Trophoblast cell (in vitro differentiated cells and primary cell): ENCODE results near the gene CPEB3.
"Not testable (repeated sequence)": the region's sequence is repeated elsewhere in the genome, so short reads cannot be mapped to it uniquely, and the experiment has no call there.

Experiments
- DNase-seq, 2 donors: peaks; one replicate each; pipeline ENCODE4 v3.0.0-alpha.2; 2016
- H2AFZ ChIP-seq: 2 replicates; pipeline ENCODE4 v1.6.1; 2013; ENCODE audit warnings: low read length, moderate library complexity, mild to moderate bottlenecking; ENCODE audit not compliant: insufficient read depth, poor library complexity
- H2AK5ac ChIP-seq: 2 replicates; pipeline ENCODE4 v1.6.1; 2013; ENCODE audit warnings: mild to moderate bottlenecking, low read length
- H2BK120ac ChIP-seq: 2 replicates; pipeline ENCODE4 v1.6.1; 2013; ENCODE audit warnings: low read length, mild to moderate bottlenecking, moderate library complexity; ENCODE audit not compliant: insufficient read depth, poor library complexity
- H2BK12ac ChIP-seq: 2 replicates; pipeline ENCODE4 v1.6.1; 2013; ENCODE audit warnings: mild to moderate bottlenecking, low read length, moderate library complexity
- H2BK5ac ChIP-seq: 2 replicates; pipeline ENCODE4 v1.6.1; 2013; ENCODE audit warnings: low read length, low read depth, moderate library complexity, mild to moderate bottlenecking; ENCODE audit not compliant: poor library complexity
- H3K14ac ChIP-seq: 2 replicates; pipeline ENCODE4 v1.6.1; 2013; ENCODE audit warnings: mild to moderate bottlenecking, low read length
- H3K18ac ChIP-seq: 2 replicates; pipeline ENCODE4 v1.6.1; 2013; ENCODE audit warnings: mild to moderate bottlenecking, low read length
- H3K23ac ChIP-seq: 2 replicates; pipeline ENCODE4 v1.6.1; 2013; ENCODE audit warnings: low read length
- H3K27ac ChIP-seq: 2 replicates; pipeline ENCODE4 v1.5.1; 2013; ENCODE audit warnings: low read depth, mild to moderate bottlenecking, inconsistent platforms, low read length, moderate library complexity
- H3K27me3 ChIP-seq: 2 replicates; pipeline ENCODE4 v1.6.1; 2013; ENCODE audit warnings: inconsistent platforms, mild to moderate bottlenecking, low read length, moderate library complexity; ENCODE audit not compliant: insufficient read depth
- H3K36me3 ChIP-seq, 2 experiments: 1 replicate in 1 of 2; 2 replicates in 1 of 2; pipeline ENCODE4 v1.6.1; 2013; ENCODE audit warnings: low read length in 2 of 2, mild to moderate bottlenecking in 2 of 2, moderate library complexity in 1 of 2; ENCODE audit not compliant: insufficient read depth in 2 of 2, control insufficient read depth in 1 of 2
- H3K4ac ChIP-seq: 2 replicates; pipeline ENCODE4 v1.6.1; 2013; ENCODE audit warnings: low read depth, mild to moderate bottlenecking, low read length, moderate library complexity
- H3K4me1 ChIP-seq, 2 experiments: 1 replicate in 1 of 2; 2 replicates in 1 of 2; pipeline ENCODE4 v1.6.1; 2013; ENCODE audit warnings: low read length in 2 of 2, mild to moderate bottlenecking in 2 of 2, moderate library complexity in 1 of 2; ENCODE audit not compliant: insufficient read depth in 2 of 2, control insufficient read depth in 1 of 2
- H3K4me2 ChIP-seq: 2 replicates; pipeline ENCODE4 v1.6.1; 2013; ENCODE audit warnings: inconsistent platforms, mild to moderate bottlenecking, low read length, moderate library complexity
- H3K4me3 ChIP-seq: 2 replicates; pipeline ENCODE4 v1.5.1; 2013; ENCODE audit warnings: mild to moderate bottlenecking, low read depth, low read length, inconsistent platforms
- H3K79me1 ChIP-seq: one replicate; pipeline ENCODE4 v1.6.1; 2013; ENCODE audit warnings: low read length
- H3K79me2 ChIP-seq: 2 replicates; pipeline ENCODE4 v1.6.1; 2013; ENCODE audit warnings: low read length, mild to moderate bottlenecking; ENCODE audit not compliant: control insufficient read depth, insufficient read depth, poor library complexity
- H3K9ac ChIP-seq: 2 replicates; pipeline ENCODE4 v1.6.1; 2013; ENCODE audit warnings: mild to moderate bottlenecking, low read length
- H3K9me3 ChIP-seq: 2 replicates; pipeline ENCODE4 v1.6.1; 2013; ENCODE audit warnings: low read depth, mild to moderate bottlenecking, control low read depth, inconsistent platforms, low read length; ENCODE audit not compliant: insufficient read depth
- H4K12ac ChIP-seq: 2 replicates; pipeline ENCODE4 v1.6.1; 2013; ENCODE audit warnings: low read depth, mild to moderate bottlenecking, low read length, moderate library complexity
- H4K8ac ChIP-seq: 2 replicates; pipeline ENCODE4 v1.6.1; 2013; ENCODE audit warnings: low read depth, mild to moderate bottlenecking, low read length, moderate library complexity
- H4K91ac ChIP-seq: one replicate; pipeline ENCODE4 v1.6.1; 2013; ENCODE audit warnings: low read depth, mild to moderate bottlenecking, low read length, moderate library complexity
- WGBS: extraction: QIAGEN DNeasy Blood & Tissue Kit; methylation state at CpG from one replicate; pipeline ENCODE4 v1.1.7; 2013; ENCODE audit warnings: missing lambda C conversion rate; ENCODE audit not compliant: insufficient read length, insufficient coverage; ENCODE audit errors: extremely low coverage; 5-methylcytosine and 5-hydroxymethylcytosine counted together

Gene CPEB3

DNA sequence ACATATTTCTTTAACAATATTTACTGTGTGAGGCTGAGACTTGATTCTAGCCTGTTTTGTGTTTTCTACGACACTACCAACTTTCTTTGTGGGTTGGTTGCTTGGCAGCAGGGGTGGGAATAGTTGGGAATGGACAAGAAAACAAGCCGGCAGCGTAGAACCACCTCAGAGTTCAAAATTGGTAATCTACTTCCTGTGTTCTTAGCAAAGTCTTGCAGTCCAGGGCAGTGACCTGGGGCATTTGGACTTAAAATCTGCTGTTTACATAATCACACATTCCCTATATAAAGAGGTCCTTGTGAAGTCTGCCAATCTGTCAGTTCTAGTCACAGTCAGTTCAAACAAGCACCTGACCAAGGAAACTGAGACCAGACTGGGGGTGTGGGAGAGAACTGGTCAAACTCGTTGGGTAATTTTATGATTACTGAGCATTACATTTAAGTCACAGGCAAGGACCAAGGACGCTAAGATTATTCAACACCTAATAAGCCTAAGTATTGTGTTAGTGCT, 167.9 kb downstream of the CPEB3 start:
- no peak overlapping the region for H3K4me3 ChIP-seq
- H3K9ac ChIP-seq: no peak overlapping the region
- H3K79me2 ChIP-seq: no peaks in the 10 kb centered on the region
- no peak overlapping the region for H3K14ac ChIP-seq
- no peak overlapping the region for H2BK12ac ChIP-seq
- WGBS: no CpG with 5 or more reads among the region's 5 CpGs
- H3K27me3 ChIP-seq: no peaks in the 10 kb centered on the region
- H3K36me3 ChIP-seq: no peaks in the 10 kb centered on the region
- H4K91ac ChIP-seq: no peak overlapping the region
- H3K4me1 ChIP-seq: peaks cover 0 to 3% of the 10 kb centered on the region in 2 experiments
- no peak overlapping the region for H3K27ac ChIP-seq
- no peak overlapping the region for H3K4ac ChIP-seq
- no peak overlapping the region for H3K18ac ChIP-seq
- H2BK5ac ChIP-seq: no peak overlapping the region
- H3K4me2 ChIP-seq: no peak overlapping the region
- no peak for DNase-seq
- no peak overlapping the region for H4K8ac ChIP-seq
- no peak overlapping the region for H3K23ac ChIP-seq
- no peaks in the 10 kb centered on the region for H3K79me1 ChIP-seq
- no peak overlapping the region for H4K12ac ChIP-seq
- no peak overlapping the region for H2AK5ac ChIP-seq
- H3K9me3 ChIP-seq: no peaks in the 10 kb centered on the region
- H2BK120ac ChIP-seq: no peak overlapping the region
- no peak overlapping the region for H2AFZ ChIP-seq

DNA sequence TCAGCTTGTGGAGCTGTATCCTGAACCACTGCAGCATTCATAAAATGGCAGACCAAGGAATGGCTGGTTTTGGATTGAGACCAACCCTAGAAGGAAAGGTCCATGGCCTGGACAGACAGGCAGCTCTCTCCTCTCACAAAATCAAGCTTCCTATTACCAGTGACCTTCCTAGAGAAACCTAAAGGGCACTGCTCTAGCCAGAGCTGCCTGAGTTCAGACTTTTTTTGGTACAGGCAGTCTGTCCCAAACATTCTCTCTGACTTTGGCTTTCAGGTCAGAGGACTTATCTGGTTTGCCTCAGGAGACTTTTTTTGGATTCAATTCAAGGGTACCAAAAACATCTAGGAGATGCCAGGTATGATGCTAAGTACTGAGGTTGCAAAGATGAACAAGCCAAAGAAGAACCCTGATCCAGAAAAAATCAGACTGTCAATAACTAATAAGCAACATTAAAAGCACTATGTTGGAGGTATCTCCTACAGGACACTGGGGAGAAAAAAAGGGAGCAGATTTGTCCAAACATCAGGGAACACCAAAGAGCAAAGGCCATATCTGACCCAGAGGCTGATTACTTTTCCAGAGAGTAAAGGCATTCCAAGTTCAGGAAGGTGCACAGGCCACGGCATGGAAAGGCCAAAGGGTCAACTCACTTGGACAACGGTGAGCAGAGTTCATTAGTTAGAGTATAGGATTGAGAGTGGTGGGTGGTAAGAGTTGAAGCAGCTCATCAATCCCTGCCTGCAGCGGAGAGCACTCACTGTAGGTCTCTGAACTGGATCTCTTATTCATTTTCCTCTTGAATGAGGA, 169.0 kb downstream of the CPEB3 start:
- H3K23ac ChIP-seq: no peak overlapping the region
- WGBS: no CpG with 5 or more reads among the region's 3 CpGs
- no peak overlapping the region for H3K18ac ChIP-seq
- H2AK5ac ChIP-seq: no peak overlapping the region
- no peak overlapping the region for H3K4me2 ChIP-seq
- no peak overlapping the region for H2AFZ ChIP-seq
- H4K8ac ChIP-seq: no peak overlapping the region
- H3K4me1 ChIP-seq: peaks cover 0 to 3% of the 10 kb centered on the region in 2 experiments
- no peaks in the 10 kb centered on the region for H3K79me2 ChIP-seq
- H3K79me1 ChIP-seq: no peaks in the 10 kb centered on the region
- no peak overlapping the region for H3K9ac ChIP-seq
- no peak overlapping the region for H2BK120ac ChIP-seq
- H2BK12ac ChIP-seq: no peak overlapping the region
- no peak overlapping the region for H4K91ac ChIP-seq
- no peaks in the 10 kb centered on the region for H3K9me3 ChIP-seq
- no peak for DNase-seq
- no peaks in the 10 kb centered on the region for H3K36me3 ChIP-seq
- H3K4ac ChIP-seq: no peak overlapping the region
- H3K27me3 ChIP-seq: no peaks in the 10 kb centered on the region
- no peak overlapping the region for H4K12ac ChIP-seq
- no peak overlapping the region for H3K27ac ChIP-seq
- no peak overlapping the region for H3K14ac ChIP-seq
- H2BK5ac ChIP-seq: no peak overlapping the region
- H3K4me3 ChIP-seq: no peak overlapping the region

DNA sequence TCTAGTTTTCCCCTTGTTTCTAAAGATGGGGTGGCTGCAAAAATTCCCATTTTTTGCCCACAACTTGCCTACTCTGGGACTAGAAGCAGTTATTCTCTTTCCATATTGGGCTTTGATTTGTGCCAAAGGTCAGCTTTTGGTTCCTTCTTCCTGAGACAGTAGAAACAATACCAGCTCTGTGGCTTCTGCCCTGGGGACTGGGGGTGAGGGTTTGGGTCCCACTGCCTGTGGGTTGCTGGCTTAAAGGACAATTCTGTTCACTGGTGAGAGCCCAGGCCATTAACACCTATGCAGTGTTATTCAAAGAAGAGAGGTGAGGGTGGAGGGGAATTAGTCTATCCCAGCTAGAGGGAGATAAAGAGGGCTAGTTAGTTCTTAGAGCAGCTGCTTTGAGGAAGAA, 171.5 kb downstream of the CPEB3 start:
- H3K27me3 ChIP-seq: no peaks in the 10 kb centered on the region

DNA sequence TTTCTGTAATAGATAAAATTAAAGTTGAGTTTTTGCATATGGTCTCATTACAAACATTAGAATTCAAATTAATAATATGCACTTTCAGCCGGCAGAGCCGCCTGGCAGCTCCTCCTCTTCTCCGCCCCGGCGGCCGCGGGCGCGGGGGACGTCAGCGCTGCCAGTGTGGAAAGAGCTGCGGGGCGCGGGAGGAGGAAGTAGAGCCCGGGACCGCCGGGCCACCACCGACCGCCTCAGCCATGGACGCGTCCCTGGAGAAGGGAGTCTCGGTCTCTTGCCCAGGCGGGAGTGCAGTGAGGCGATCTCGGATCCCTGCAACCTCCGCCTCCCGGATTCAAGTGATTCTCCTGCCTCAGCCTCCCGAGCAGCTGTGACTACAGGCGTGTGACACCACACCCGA, 176.0 kb downstream of the CPEB3 start:
- not testable (repeated sequence) for H3K4me1 ChIP-seq, H3K14ac ChIP-seq, H4K8ac ChIP-seq, H3K9ac ChIP-seq, H3K27me3 ChIP-seq, H2BK12ac ChIP-seq, H3K23ac ChIP-seq, H3K4me2 ChIP-seq, H3K79me1 ChIP-seq, H3K18ac ChIP-seq, H2BK5ac ChIP-seq, H2AFZ ChIP-seq, H2AK5ac ChIP-seq, H3K4me3 ChIP-seq, H3K4ac ChIP-seq, H3K9me3 ChIP-seq, H2BK120ac ChIP-seq, H4K12ac ChIP-seq, H3K27ac ChIP-seq, H3K36me3 ChIP-seq, H3K79me2 ChIP-seq, H4K91ac ChIP-seq
- DNase-seq: peak in 1 of 2 donors; percentile 16
- no CpG with 5 or more reads among the region's 30 CpGs for WGBS

More for the DNA sequence above, 171.5 kb downstream of the CPEB3 start:
- no peak overlapping the region for H3K18ac ChIP-seq
- no peak overlapping the region for H2AFZ ChIP-seq
- H3K4me3 ChIP-seq: no peak overlapping the region
- H2BK5ac ChIP-seq: no peak overlapping the region
- no peak overlapping the region for H3K23ac ChIP-seq
- H4K8ac ChIP-seq: no peak overlapping the region
- H4K12ac ChIP-seq: no peak overlapping the region
- H3K4ac ChIP-seq: no peak overlapping the region
- no peaks in the 10 kb centered on the region for H3K36me3 ChIP-seq
- H3K14ac ChIP-seq: no peak overlapping the region
- no peaks in the 10 kb centered on the region for H3K79me1 ChIP-seq
- no peak overlapping the region for H3K4me2 ChIP-seq
- H3K9me3 ChIP-seq: no peaks in the 10 kb centered on the region
- no peak overlapping the region for H2BK12ac ChIP-seq
- H3K9ac ChIP-seq: no peak overlapping the region
- no peak for DNase-seq
- H4K91ac ChIP-seq: no peak overlapping the region
- H2BK120ac ChIP-seq: no peak overlapping the region
- no peaks in the 10 kb centered on the region for H3K79me2 ChIP-seq
- peaks cover 0 to 3% of the 10 kb centered on the region in 2 experiments for H3K4me1 ChIP-seq
- no peak overlapping the region for H3K27ac ChIP-seq
- no peak overlapping the region for H2AK5ac ChIP-seq
